H9 (cell line): Measurements from ENCODE around the gene HSPB1. TPM values are rescaled to one million over a fixed set of nuclear protein-coding genes. Genes with fewer than 3 reads are reported as not detected.

Experiments used
- DNase-seq: peaks from one replicate; pipeline ENCODE4 v3.0.0-alpha.2; 2017
- H2AFZ ChIP-seq: one replicate; pipeline ENCODE4 v1.6.1; 2013; ENCODE audit warnings: mild to moderate bottlenecking, low read length, control low read depth, moderate library complexity
- H2AK5ac ChIP-seq: 2 replicates; pipeline ENCODE4 v1.6.1; 2013; ENCODE audit warnings: low read length, control low read depth, mixed read lengths; ENCODE audit not compliant: insufficient read length
- H2BK120ac ChIP-seq: one replicate; pipeline ENCODE4 v1.6.1; 2013; ENCODE audit warnings: low read depth, mild to moderate bottlenecking, low read length, control low read depth, inconsistent platforms; ENCODE audit not compliant: poor library complexity, severe bottlenecking
- H2BK12ac ChIP-seq: 2 replicates; pipeline ENCODE4 v1.6.1; 2013; ENCODE audit warnings: low read length, control low read depth, mixed read lengths, low read depth; ENCODE audit not compliant: insufficient read length
- H2BK15ac ChIP-seq: 2 replicates; pipeline ENCODE4 v1.6.1; 2013; ENCODE audit warnings: low read depth, low read length, control low read depth
- H2BK20ac ChIP-seq: one replicate; pipeline ENCODE4 v1.6.1; 2013; ENCODE audit warnings: low read depth, mild to moderate bottlenecking, low read length, control low read depth, inconsistent platforms; ENCODE audit not compliant: poor library complexity, severe bottlenecking
- H2BK5ac ChIP-seq: 2 replicates; pipeline ENCODE4 v1.6.1; 2013; ENCODE audit warnings: low read length, control low read depth, mixed read lengths; ENCODE audit not compliant: insufficient read length
- H3K14ac ChIP-seq: 2 replicates; pipeline ENCODE4 v1.6.1; 2013; ENCODE audit warnings: low read length, control low read depth; ENCODE audit not compliant: insufficient read depth
- H3K18ac ChIP-seq: 2 replicates; pipeline ENCODE4 v1.6.1; 2013; ENCODE audit warnings: low read depth, mild to moderate bottlenecking, mixed read lengths, low read length, control low read depth; ENCODE audit not compliant: insufficient read length
- H3K23ac ChIP-seq: 2 replicates; pipeline ENCODE4 v1.6.1; 2013; ENCODE audit warnings: low read length, control low read depth, mixed read lengths, low read depth; ENCODE audit not compliant: insufficient read length
- H3K23me2 ChIP-seq: 2 replicates; pipeline ENCODE4 v1.6.1; 2013; ENCODE audit warnings: low read depth, mild to moderate bottlenecking, mixed read lengths, low read length, control low read depth; ENCODE audit not compliant: insufficient read length, poor library complexity, severe bottlenecking
- H3K27ac ChIP-seq: 2 replicates; pipeline ENCODE4 v1.5.1; 2013; ENCODE audit warnings: low read length, control low read depth, mixed read lengths, low read depth; ENCODE audit not compliant: insufficient read length
- H3K27me3 ChIP-seq: 2 replicates; pipeline ENCODE4 v1.6.1; 2013; ENCODE audit warnings: low read length, control low read depth, inconsistent platforms; ENCODE audit not compliant: insufficient read depth
- H3K4ac ChIP-seq: 2 replicates; pipeline ENCODE4 v1.6.1; 2013; ENCODE audit warnings: low read depth, mild to moderate bottlenecking, control low read depth, inconsistent platforms, low read length, moderate library complexity
- H3K4me1 ChIP-seq: 2 replicates; pipeline ENCODE4 v1.6.1; 2013; ENCODE audit warnings: low read length, control low read depth, inconsistent platforms; ENCODE audit not compliant: insufficient read depth
- H3K4me2 ChIP-seq: 2 replicates; pipeline ENCODE4 v1.6.1; 2013; ENCODE audit warnings: low read length, control low read depth, mixed read lengths; ENCODE audit not compliant: insufficient read length, insufficient read depth
- H3K56ac ChIP-seq: 2 replicates; pipeline ENCODE4 v1.6.1; 2013; ENCODE audit warnings: low read depth, mild to moderate bottlenecking, mixed read lengths, low read length, control low read depth; ENCODE audit not compliant: insufficient read length
- H3K79me1 ChIP-seq: 2 replicates; pipeline ENCODE4 v1.6.1; 2013; ENCODE audit warnings: low read depth, mild to moderate bottlenecking, moderate library complexity, low read length, control low read depth, inconsistent platforms; ENCODE audit not compliant: insufficient read depth, poor library complexity, severe bottlenecking
- H3K79me2 ChIP-seq: 2 replicates; pipeline ENCODE4 v1.6.1; 2013; ENCODE audit warnings: low read length, control low read depth, inconsistent platforms; ENCODE audit not compliant: insufficient read depth
- H3K9ac ChIP-seq: 2 replicates; pipeline ENCODE4 v1.6.1; 2013; ENCODE audit warnings: low read length, control low read depth, mixed read lengths; ENCODE audit not compliant: insufficient read length; ENCODE audit errors: extremely low read depth
- H3K9me3 ChIP-seq: one replicate; pipeline ENCODE4 v1.6.1; 2013; ENCODE audit warnings: low read depth, low read length, inconsistent platforms; ENCODE audit not compliant: control insufficient read depth
- H3T11ph ChIP-seq: one replicate; pipeline ENCODE4 v1.6.1; 2013; ENCODE audit warnings: mild to moderate bottlenecking, low read length, control low read depth, inconsistent platforms
- H4K20me1 ChIP-seq: one replicate; pipeline ENCODE4 v1.6.1; 2013; ENCODE audit not compliant: control insufficient read depth, insufficient read length, insufficient read depth
- H4K5ac ChIP-seq: 2 replicates; pipeline ENCODE4 v1.6.1; 2013; ENCODE audit warnings: low read depth, mild to moderate bottlenecking, mixed read lengths, low read length, control low read depth; ENCODE audit not compliant: insufficient read length
- H4K8ac ChIP-seq: replicated peaks from 2 replicates; pipeline ENCODE4 v1.6.1; 2013; ENCODE audit warnings: low read length, control low read depth, mixed read lengths, low read depth; ENCODE audit not compliant: insufficient read length
- H4K91ac ChIP-seq: 2 replicates; pipeline ENCODE4 v1.6.1; 2013; ENCODE audit warnings: low read depth, mild to moderate bottlenecking, moderate library complexity, mixed read lengths, low read length, control low read depth; ENCODE audit not compliant: insufficient read length
- H3K27ac Mint-ChIP-seq, 3 experiments: 2 replicates in 2 of 3; 3 replicates in 1 of 3; pipeline ENCODE4 v1.8.0; 2020 to 2021; ENCODE audit warnings: mixed read lengths in 3 of 3, mild to moderate bottlenecking in 1 of 3, moderate library complexity in 1 of 3
- H3K27me3 Mint-ChIP-seq: 2 replicates; pipeline ENCODE4 v1.8.0; 2021; ENCODE audit warnings: low read depth, mild to moderate bottlenecking, moderate library complexity, mixed read lengths
- H3K36me3 Mint-ChIP-seq, 3 experiments: 2 replicates in 2 of 3; 3 replicates in 1 of 3; pipeline ENCODE4 v1.8.0; 2020 to 2021; ENCODE audit warnings: low read depth in 3 of 3, mixed read lengths in 3 of 3; ENCODE audit not compliant: insufficient read depth in 1 of 3
- H3K4me1 Mint-ChIP-seq, 2 experiments: 2 replicates each; pipeline ENCODE4 v1.8.0; 2020; ENCODE audit warnings: mixed read lengths in 2 of 2
- H3K4me3 Mint-ChIP-seq, 2 experiments: 2 replicates in 1 of 2; 3 replicates in 1 of 2; pipeline ENCODE4 v1.8.0; 2020 to 2021; ENCODE audit warnings: mild to moderate bottlenecking in 2 of 2, mixed read lengths in 2 of 2, moderate library complexity in 1 of 2
- H3K9me3 Mint-ChIP-seq, 2 experiments: 2 replicates in 1 of 2; 3 replicates in 1 of 2; pipeline ENCODE4 v1.8.0; 2020; ENCODE audit warnings: mild to moderate bottlenecking in 2 of 2, mixed read lengths in 2 of 2, moderate library complexity in 1 of 2
- CTCF ChIP-seq: fragments of 200-600 bp; sonication (generic); conservative IDR thresholded peaks from 3 replicates; pipeline ENCODE4 v1.8.0; 2021; ENCODE audit warnings: antibody characterized with exemption, mild to moderate bottlenecking
- WGBS: extraction: QIAGEN DNeasy Blood & Tissue Kit; methylation state at CpG from one replicate; pipeline ENCODE4 v1.1.7; 2013; ENCODE audit warnings: missing lambda C conversion rate, low lambda C conversion rate, mixed read lengths; ENCODE audit not compliant: insufficient read length; ENCODE audit errors: extremely low coverage; 5-methylcytosine and 5-hydroxymethylcytosine counted together
- total RNA-seq: library from RNA; stranded (reverse); gene quantifications from 2 replicates; pipeline ENCODE4 v1.2.1, GENCODE V29; 2021

HSPB1 gene
- total RNA-seq, 1 experiment from 2014 or later, result 186 TPM

DNA sequence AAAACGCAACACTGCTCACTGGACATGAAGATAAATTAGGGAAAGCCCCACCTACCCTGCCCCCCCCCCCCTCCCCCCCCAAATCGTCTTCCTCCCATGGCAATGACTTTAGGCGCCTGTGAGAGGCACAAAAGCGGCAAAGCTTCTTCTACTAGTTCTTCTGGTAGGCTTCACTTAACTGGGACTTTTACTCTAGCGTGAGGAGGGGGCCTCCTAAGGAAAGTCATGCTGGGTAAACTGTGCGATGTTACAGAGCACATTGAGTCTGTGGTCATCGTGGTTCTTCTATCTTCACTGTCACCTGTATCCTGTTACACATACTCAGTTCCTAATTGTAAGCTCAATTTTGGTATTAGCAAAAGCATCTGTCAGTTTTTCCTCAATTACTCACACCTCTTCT, 25.1 kb downstream of the HSPB1 start:
- H2AK5ac ChIP-seq, result no peak overlapping the region
- no peak overlapping the region for H4K8ac ChIP-seq
- no peak for DNase-seq
- no peaks in the 10 kb centered on the region for H3K23me2 ChIP-seq
- TF ChIP-seq CTCF, result no peak
- no peak overlapping the region for H3K23ac ChIP-seq
- no peak overlapping the region for H2BK120ac ChIP-seq
- H2BK15ac ChIP-seq, result no peak overlapping the region
- H3K79me1 ChIP-seq, result peaks cover 7% of the 10 kb centered on the region
- no peaks in the 10 kb centered on the region for H3K4me1 ChIP-seq
- H3K27ac Mint-ChIP-seq, result peak overlapping the region in 1 of 3 experiments; percentile 17; a peak in 2 of 7 replicates
- no peak overlapping the region for H3K4me3 Mint-ChIP-seq
- H3K18ac ChIP-seq, result no peak overlapping the region
- H3K4me2 ChIP-seq, result no peak overlapping the region
- no peaks in the 10 kb centered on the region for H3K27me3 Mint-ChIP-seq
- H4K20me1 ChIP-seq, result no peaks in the 10 kb centered on the region
- no peak overlapping the region for H2AFZ ChIP-seq
- peaks cover 3 to 5% of the 10 kb centered on the region in 2 experiments; a peak in 2 of 4 replicates for H3K4me1 Mint-ChIP-seq
- H3K9ac ChIP-seq, result no peak overlapping the region
- H3K36me3 Mint-ChIP-seq, result peaks cover 45 to 80% (median 63%) of the 10 kb centered on the region in 3 experiments; a peak in 6 of 7 replicates
- H2BK20ac ChIP-seq, result no peak overlapping the region
- no peak overlapping the region for H2BK5ac ChIP-seq
- H3K56ac ChIP-seq, result no peak overlapping the region
- no peak overlapping the region for H3K27ac ChIP-seq
- no CpG with 5 or more reads among the region's 7 CpGs for WGBS
- no peak overlapping the region for H4K5ac ChIP-seq
- no peak overlapping the region for H3T11ph ChIP-seq
- H2BK12ac ChIP-seq, result no peak overlapping the region
- peaks cover 22% of the 10 kb centered on the region; the same call in 1 of the 2 replicates for H3K79me2 ChIP-seq
- H3K9me3 Mint-ChIP-seq, result no peaks in the 10 kb centered on the region
- H4K91ac ChIP-seq, result no peak overlapping the region
- no peak overlapping the region for H3K4ac ChIP-seq
- H3K14ac ChIP-seq, result no peak overlapping the region
- no peaks in the 10 kb centered on the region for H3K9me3 ChIP-seq
- no peaks in the 10 kb centered on the region for H3K27me3 ChIP-seq
